GM19351 (cell line): ENCODE measurements around the gene FBLN7.
"Not testable (repeated sequence)": the region's sequence is repeated elsewhere in the genome, so short reads cannot be mapped to it uniquely, and the experiment has no call there.

ENCODE experiments used
- ATAC-seq: cut with Tn5 transposase; IDR thresholded peaks from one replicate; pipeline ENCODE4 v1.9.1; 2021; ENCODE audit warnings: mild to moderate bottlenecking, moderate library complexity; ENCODE audit not compliant: unreplicated experiment

The FBLN7 gene

GRCh38 chr2:112138159-112139032 lies at the start of gene FBLN7:
FBLN7 (plus strand) TSS chr2:112138385; CDS start chr2:112138656, 271 bp downstream.
- ATAC-seq = no peak

GRCh38 chr2:112089375-112089774 lies 48.8 kb upstream of the FBLN7 start:
- ATAC-seq = no peak

GRCh38 chr2:112092286-112093041 lies 45.7 kb upstream of the FBLN7 start:
- no peak for ATAC-seq

- ATAC-seq = no peak
Observed at GRCh38 chr2:112093216-112093615, 45.0 kb upstream of the FBLN7 start.

DNA sequence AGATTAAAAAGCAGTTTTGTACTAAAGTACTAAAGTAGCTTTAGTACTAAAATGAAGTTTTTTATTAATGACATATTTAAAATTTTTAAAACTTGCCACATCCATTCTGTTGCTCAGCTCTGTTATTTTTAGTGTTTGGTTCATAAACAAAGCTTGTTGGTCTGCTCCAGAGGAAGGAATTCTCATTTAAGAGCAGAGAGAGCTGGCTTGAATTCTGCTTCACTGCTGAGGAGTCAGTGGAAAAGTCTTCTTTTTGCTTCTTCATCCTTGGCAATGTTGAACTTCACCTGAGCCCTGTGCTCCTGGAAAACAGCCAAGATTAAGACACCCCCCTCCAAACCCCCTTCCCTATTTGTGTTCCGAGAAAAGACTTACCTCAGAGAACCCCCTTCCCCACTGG lies 42.5 kb upstream of the FBLN7 start:
- ATAC-seq = no peak

GRCh38 chr2:112096098-112096497 lies 42.1 kb upstream of the FBLN7 start:
- no peak for ATAC-seq

DNA sequence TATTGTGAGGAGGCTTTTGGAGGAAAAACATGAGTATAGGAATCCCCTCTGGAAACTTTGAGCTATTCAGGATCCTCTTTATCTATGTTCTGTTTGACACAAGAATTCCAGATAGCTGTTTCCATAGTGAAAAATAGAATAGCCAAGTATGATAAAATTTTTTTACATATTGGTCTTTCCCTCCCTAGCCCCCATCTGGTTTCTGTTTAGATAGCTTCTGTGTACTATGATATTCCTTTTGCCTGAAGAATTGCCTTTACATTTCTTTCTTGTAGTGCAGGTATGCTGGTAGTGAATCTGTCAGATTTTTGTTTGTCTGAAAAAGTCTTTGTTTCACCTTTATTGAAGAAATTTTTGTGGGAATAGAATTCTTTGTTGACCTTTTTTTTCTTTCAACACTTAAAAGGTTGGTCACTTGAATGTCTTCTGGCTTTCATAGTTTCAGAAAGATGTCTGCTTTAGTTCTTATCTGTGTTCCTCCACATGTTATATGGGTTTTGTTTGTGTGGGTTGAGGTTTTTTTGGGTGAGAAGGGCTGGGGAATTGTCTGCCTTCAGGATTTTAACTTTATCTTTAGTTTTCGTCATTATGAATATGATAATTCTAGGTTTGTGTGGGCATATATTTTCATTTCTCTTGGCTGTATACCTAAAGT lies 29.9 kb upstream of the FBLN7 start:
- ATAC-seq = no peak

DNA sequence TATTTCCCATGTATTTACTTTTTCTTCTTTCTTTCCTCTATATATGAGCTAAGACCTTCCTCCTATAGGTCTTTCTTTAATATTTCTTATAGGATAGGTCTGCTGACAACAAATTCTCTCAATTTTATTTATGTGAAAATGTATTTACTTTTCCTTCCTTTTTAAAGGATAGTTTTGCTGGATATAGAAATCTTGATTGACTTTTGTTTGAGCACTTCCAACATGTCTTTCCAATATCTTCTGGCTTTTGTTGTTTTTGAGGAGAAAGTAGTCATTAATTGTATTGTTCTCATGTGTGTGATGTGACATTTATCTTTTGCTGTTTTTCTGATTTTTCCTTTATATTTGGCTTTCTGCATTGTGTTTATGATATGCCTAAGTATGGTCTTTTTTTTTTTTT lies 28.9 kb upstream of the FBLN7 start:
- no peak for ATAC-seq

DNA sequence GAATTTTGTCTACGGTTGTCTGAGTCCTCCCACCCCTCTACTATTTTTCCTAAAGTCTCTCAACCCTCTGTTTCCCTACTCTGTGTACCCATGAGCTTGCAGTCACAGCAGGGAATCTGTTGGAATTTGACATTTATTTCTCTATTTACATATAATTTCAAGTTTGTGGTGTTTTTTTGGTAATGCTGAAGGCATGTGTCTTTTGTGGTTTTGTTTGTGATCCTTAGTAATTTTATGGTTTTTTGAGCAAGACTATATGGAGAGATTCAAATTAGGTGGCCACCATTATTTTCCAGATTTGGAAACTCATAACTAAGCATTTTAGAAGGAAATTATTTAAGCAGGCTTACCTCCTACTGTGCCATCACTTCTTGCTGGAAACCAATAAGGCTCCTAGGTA lies 27.2 kb upstream of the FBLN7 start:
- no peak for ATAC-seq

GRCh38 chr2:112113354-112113753 lies 24.8 kb upstream of the FBLN7 start:
- not testable (repeated sequence) for ATAC-seq

GRCh38 chr2:112118148-112118547 lies 20.0 kb upstream of the FBLN7 start:
- ATAC-seq = no peak

DNA sequence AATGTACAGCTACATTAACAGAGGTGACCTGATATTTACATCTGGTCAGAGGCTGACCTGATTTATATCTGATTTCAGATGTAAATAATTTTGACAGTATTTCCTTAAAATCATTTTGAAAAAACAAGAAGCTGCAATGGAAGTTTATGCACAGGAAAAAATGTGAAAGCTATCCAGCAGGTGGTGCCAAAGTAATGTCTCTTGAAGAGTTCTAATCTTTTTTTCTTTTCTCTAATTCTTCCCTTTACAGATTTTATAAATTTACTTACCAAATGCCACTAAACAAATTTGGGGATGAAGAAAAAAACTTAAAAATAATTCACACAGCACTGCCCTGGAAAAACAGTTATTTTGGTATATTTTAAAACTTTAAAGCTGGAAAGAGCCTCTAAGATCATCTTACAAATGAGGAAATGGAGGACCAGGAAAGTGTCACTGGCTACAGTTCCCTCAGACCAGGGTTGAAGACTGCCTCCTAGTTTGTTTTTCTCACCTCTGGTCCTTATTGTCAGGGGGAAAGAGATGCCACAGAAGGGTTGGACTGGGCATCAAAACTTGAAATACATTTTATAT lies 16.4 kb upstream of the FBLN7 start:
- ATAC-seq = no peak

DNA sequence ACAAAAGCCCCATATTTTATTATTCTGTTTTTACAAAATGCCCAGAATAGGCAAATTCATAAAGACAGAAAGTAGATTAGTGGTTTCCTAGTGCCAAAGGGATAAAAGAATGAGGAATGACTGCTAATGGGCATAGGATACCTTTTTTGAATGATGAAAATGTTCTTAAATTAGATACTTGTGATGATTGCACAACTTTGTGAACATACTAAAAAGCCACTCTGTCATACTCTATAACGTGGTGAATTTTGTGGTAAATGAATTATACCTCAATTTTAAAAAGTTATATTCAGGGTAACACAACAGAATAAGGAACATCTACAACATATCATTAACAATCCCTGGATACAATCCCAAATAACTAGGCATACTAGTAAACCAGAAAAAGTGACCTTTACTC lies 9.1 kb upstream of the FBLN7 start:
- no peak for ATAC-seq

GRCh38 chr2:112133344-112133743 lies 4.8 kb upstream of the FBLN7 start:
- no peak for ATAC-seq

GRCh38 chr2:112134120-112134519 lies 4.1 kb upstream of the FBLN7 start:
- no peak for ATAC-seq

- no peak for ATAC-seq
Observed at GRCh38 chr2:112136096-112136495, 2.1 kb upstream of the FBLN7 start.

DNA sequence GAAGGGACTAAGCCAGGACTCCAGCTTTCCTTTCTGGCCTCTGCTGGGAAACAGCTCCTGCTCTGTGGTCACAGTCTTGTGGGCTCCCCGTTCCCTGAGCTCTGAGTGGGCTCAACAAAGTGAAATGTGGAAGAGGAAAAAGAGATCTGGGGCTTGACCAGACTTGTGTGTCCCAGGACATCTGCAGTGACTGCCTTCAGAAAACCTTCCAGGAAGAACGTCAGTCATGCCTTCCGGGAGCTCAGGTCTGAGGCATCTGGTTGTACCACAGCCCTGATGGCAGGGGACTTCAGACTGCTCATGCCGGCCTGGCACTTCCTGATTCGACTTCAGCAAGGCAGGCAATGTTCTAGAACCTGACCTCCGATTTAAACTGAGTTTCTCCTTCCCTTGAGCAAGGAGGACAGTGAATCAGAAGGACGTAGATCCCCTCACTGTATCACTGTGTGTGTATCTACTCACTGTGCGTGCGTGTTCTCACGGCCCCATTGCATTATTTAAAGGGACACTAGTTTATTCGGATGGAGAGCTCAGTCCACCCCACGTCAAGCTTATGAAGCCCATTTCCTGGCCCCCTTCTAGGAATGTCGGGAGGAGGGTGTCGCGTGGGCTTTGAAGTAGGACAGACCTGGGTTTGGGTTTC lies 548 bp upstream of the FBLN7 start:
- ATAC-seq = no peak

- not testable (repeated sequence) for ATAC-seq
Observed at GRCh38 chr2:112139033-112139614, 939 bp downstream of the FBLN7 start.

- not testable (repeated sequence) for ATAC-seq
Observed at GRCh38 chr2:112139661-112140204, 1.5 kb downstream of the FBLN7 start.

DNA sequence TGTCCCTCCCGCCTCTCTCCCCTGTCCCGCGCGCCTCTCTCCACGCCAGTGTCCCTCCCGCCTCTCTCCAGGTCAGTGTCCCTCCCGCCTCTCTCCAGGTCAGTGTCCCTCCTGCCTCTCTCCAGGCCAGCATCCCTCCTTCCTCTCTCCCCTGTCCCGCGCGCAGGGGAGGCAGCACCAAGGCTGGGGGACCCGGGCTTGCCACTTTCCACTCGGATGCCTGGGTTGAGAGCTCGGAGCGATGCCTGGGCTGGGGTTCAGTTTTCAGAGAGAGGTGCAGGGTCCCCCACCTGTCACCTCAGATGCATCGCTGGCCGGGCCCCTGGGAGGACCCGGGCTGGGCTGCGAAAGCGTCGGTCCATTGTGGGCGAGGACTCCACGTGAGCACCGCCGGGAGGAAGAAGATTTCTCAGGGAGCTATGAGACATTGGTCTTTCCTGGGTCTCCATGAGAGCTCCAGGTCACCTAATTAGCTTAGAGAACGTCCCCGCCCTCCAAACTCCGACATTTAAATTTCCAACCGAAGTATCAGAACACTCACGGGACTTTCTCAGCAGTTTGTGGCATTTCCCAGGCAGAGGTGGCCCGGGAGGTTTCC lies 2.1 kb downstream of the FBLN7 start:
- no peak for ATAC-seq
